T-helper 1 cell (primary cell): Measurements from ENCODE around the gene FRMPD2.
"Not testable (repeated sequence)": the region's sequence is repeated elsewhere in the genome, so short reads cannot be mapped to it uniquely, and the experiment has no call there.

ENCODE experiments used
- DNase-seq, 5 donors: peaks; one replicate each; pipeline ENCODE4 v3.0.0-alpha.2; 2012 to 2020

FRMPD2 gene

DNA sequence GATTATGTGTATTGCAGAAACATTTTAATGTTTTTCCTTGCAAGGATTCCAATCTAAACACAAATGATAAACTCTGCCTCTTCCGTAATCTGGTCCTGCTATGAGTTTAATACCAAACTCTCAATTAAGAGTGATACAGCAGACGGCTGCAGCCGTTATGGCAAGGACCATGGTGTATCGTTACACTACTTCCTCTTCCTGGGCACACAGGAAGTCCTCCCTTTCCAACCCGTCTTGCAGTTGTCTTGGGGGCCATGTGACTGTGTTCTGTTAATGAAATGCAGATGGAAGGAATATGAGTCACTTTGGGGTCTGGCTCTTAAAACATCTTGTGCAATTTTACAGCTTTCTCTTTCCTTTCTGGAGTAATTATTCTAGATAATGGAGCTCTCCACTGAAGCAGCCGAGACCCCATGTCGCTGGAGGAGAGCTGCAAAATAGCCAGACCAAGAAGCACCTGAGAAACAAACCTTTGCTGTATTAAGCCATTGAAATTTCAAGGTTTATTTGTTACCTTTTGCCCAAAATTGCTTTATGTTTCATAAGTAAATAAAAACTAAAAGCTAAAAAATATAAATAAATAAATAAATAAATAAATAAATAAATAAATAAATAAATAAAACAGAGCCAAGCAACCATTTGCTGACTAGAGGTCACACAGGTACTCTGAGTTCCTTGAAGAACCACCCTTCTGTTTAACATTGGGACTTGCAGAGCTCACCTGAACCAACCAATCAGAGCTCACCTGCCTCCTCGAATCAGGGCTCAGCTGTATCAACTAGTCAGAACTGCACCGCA, 74.7 kb downstream of the FRMPD2 start:
- no peak for DNase-seq

DNA sequence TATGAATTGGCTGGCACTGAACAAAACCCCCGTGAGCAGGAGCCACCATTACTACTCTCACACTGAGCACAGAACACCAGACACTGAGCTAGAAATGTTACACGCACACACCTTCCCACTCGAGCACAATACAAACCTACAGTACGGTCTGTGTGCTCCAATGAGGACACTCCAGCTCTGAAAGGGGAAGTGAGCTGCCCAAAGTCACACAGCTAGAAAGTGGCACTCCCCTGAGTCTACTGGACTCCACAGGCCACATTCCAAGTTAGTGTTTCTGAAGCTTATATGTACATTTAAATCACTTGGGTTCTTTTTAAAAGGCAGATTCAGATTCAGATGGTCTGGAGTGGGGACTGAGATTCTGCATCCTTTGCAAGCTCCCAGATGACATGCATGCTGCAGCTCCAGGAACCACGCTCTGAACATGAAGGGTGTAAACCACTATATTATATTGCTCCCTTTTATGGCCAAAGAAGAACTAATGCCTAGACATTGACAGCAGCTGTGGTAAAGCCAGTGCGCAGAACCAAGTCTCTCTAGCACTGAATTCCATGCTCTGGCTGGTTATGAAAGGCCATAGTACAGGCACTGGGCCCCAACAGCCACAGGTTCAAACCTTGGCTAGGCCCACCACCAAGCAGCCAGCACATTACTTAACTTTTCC, 77.1 kb downstream of the FRMPD2 start:
- no peak for DNase-seq

GRCh38 chr10:48195803-48196202, 78.7 kb downstream of the FRMPD2 start:
- DNase-seq: no peak

DNA sequence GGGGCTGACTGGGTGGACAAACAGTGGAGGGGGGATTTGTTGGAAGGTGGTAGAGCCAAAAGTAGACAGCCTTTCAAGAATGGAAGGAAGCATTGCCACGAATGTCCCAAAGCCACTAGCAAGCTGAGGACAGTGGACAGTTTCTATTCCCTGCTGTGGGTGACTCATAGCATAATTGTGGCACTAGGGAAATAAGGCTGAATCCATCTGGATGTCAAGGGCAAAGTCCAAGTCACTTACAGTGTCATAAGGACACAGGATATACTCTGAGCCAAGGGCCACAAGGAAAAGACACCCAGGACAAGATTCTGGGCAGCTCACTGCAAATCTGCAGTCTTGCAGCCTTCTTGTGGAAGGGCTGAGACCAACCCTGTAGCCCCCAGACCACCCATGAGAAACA, 79.7 kb downstream of the FRMPD2 start:
- DNase-seq: no peak

DNA sequence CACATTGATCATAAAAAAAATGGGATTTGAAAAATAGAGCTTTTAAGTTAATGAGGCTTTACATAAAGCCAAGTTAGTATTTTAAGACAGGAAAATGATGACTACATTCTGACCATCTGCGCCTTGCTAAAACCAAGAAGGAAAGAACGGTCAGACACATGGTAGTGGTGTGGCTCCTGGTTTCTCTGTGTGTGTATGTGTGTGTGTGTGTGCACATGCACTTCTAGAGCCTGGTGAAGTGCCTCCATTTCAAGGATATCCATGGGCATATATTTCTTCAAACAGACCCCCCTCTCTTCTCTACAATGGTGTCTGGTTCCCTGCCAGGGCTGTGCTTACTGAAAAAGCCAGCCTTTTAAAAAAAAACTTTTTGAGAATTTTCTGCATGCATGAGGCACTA, 80.9 kb downstream of the FRMPD2 start:
- DNase-seq: no peak

DNA sequence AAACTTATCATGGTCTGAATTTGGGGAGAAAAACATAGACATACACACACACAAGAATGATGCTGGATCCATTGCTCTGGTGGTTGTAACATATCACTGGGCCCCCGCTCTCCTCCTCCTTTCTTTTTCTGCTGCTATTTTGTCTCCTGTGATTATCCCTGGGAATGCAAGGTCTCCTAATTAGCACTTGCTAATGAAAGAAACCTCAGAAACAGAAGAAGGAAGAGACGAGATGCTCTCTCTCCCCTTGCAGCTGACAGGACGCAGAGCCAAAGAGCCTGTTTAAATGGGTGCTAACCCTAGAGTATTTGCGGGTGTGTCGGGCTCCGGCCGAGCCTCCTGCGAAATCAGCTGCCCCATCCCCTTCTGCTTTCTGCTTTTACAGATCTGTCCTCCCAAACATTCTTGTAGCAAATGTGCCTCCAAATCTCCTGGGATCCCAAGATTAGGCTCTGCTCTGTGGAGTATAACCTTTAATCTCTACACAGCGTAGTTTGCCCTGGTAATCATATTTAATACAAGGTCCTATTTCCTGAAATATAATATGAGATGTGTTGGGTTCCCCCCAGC, 81.5 kb downstream of the FRMPD2 start:
- no peak for DNase-seq

GRCh38 chr10:48187713-48188485, 86.6 kb downstream of the FRMPD2 start:
- DNase-seq: no peak

DNA sequence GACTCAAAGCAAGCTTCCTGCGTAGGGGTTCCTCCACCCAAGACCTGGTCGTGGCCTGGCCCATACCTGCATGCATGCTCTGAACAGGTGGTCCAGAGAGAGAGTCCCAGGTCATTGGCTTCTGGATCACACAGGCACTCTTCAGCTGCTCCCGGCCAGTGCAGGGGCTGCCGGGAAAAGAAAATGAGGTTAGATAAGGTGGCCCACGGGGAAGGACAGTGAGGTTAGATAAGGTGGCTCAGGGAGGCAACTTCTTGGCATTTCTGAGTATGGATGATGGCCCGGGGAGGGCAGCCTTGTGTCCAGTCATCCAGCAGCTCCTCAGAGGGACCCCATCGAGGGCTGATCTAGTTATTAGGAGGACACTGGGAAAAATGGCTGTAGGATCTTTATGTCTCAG, 87.4 kb downstream of the FRMPD2 start:
- no peak for DNase-seq

GRCh38 chr10:48186264-48186804, 88.2 kb downstream of the FRMPD2 start:
- DNase-seq: not testable (repeated sequence)

GRCh38 chr10:48184224-48184623, 90.3 kb downstream of the FRMPD2 start:
- DNase-seq: no peak

DNA sequence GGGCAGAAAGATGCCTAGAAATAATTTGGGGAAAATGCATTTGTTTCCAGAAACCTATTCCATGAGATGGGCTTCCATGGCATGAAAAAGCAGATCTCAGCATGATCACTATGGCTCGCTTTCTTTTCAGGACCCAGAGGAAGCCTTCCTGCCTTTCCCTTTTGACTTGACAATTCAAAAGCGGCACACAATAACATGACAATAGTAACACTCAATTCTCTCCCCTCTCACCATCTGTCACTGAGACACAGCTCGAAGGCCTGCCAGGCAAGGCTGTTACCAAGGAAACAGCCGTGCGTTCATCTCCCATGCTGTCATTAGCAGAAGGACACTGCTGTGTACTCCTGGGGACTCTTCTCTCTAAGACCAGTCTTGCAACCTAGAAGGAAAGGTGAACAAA, 101.8 kb downstream of the FRMPD2 start:
- not testable (repeated sequence) for DNase-seq

GRCh38 chr10:48160670-48161069, 113.8 kb downstream of the FRMPD2 start:
- DNase-seq: not testable (repeated sequence)

GRCh38 chr10:48160163-48160562, 114.3 kb downstream of the FRMPD2 start:
- DNase-seq: not testable (repeated sequence)

- not testable (repeated sequence) for DNase-seq
Measured at GRCh38 chr10:48154211-48155140, 120.0 kb downstream of the FRMPD2 start.

- DNase-seq: not testable (repeated sequence)
Measured at GRCh38 chr10:48147643-48148042, 126.9 kb downstream of the FRMPD2 start.

- not testable (repeated sequence) for DNase-seq
Measured at GRCh38 chr10:48143721-48144642, 130.5 kb downstream of the FRMPD2 start.

- DNase-seq: not testable (repeated sequence)
Measured at GRCh38 chr10:48140949-48141348, 133.5 kb downstream of the FRMPD2 start.

- not testable (repeated sequence) for DNase-seq
Measured at GRCh38 chr10:48139953-48140850, 134.3 kb downstream of the FRMPD2 start.

GRCh38 chr10:48128954-48129353, 145.5 kb downstream of the FRMPD2 start:
- not testable (repeated sequence) for DNase-seq
